GM10266 (cell line): ENCODE data around the gene ZDHHC14.
"Not testable (repeated sequence)": the region's sequence is repeated elsewhere in the genome, so short reads cannot be mapped to it uniquely, and the experiment has no call there.

Source experiments
- DNase-seq: peaks from one replicate; pipeline ENCODE4 v3.0.0; 2012; ENCODE audit errors: extremely low spot score
- CTCF ChIP-seq: IDR thresholded peaks from 2 replicates; pipeline ENCODE4 v1.5.1; 2012; ENCODE audit warnings: mild to moderate bottlenecking, low read depth; ENCODE audit not compliant: control insufficient read depth, insufficient read depth; ENCODE audit errors: missing control alignments

Gene ZDHHC14

GRCh38 chr6:157380779-157381561, at the start of gene ZDHHC14:
ZDHHC14 (plus strand) TSS chr6:157381190.
- DNase-seq, result peak; percentile 91
- no peak for TF ChIP-seq CTCF

- DNase-seq, result no peak
- no peak for TF ChIP-seq CTCF
These were observed 48.2 kb upstream of the ZDHHC14 start for GRCh38 chr6:157332813-157333212.

GRCh38 chr6:157333537-157333936, 47.5 kb upstream of the ZDHHC14 start:
- no peak for TF ChIP-seq CTCF
- no peak for DNase-seq

GRCh38 chr6:157333956-157334355, 47.0 kb upstream of the ZDHHC14 start:
- TF ChIP-seq CTCF, result no peak
- DNase-seq, result no peak

GRCh38 chr6:157335829-157336228, 45.2 kb upstream of the ZDHHC14 start:
- no peak for TF ChIP-seq CTCF
- no peak for DNase-seq

- DNase-seq, result not testable (repeated sequence)
These were observed 43.7 kb upstream of the ZDHHC14 start for GRCh38 chr6:157337276-157337675.

- TF ChIP-seq CTCF, result no peak
- no peak for DNase-seq
These were observed 43.2 kb upstream of the ZDHHC14 start for GRCh38 chr6:157337751-157338150.
